Measurements from ENCODE around the gene OOSP4B. TPM values are rescaled to one million over a fixed set of nuclear protein-coding genes. Genes with fewer than 3 reads are reported as not detected.

The OOSP4B gene
- total RNA-seq (not detected), polyA plus RNA-seq (not detected)
- long read RNA-seq, donor 1 = 0 reads
- long read RNA-seq, donor 2 = 0 reads

- no peak for DNase-seq
- 79 to 96% (median 89%) methylated on average over 1 of the region's 1 CpG for WGBS, 5 donors
Observed at GRCh38 chr11:60016881-60017280, at the start of gene OOSP4B. TSS of gene OOSP4B (plus strand) at chr11:60017181.

DNA sequence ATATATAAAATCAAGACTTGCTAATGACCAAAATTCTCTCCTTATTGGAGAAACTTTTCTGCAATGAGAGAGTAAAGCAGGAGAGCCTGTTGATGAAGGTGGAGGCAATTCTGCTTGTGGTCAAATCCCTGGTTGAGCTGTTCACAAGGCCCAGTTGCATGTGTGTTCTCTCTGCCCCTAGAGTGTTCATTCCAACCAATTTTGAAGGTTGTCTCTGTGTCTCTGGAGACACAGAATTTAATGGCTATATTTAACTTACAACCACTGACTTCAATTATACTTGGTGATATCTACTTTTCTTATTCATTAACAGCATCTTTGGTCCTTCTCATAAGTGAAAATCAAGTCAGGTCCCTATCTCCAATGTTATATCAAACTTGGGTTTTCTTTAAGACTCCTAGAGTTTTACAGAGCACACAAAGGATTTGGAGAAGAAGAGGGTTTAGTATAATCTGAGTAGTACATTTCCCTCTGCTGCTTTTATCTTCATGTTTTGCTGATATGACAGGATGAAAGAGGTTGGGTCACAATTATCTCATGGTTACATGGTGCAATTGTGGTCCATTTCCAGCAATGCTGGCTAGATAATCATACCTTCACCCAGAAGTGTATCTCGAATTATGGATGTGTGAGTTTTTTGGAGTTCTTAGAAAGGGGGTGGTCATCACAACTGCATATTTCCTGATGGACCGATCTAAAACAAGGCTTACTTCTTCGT, 49.1 kb upstream of the OOSP4B start:
- no peaks in the 10 kb centered on the region for H3K4me1 ChIP-seq
- no peaks in the 10 kb centered on the region for H3K36me3 ChIP-seq
- no peak overlapping the region for H3K4me3 ChIP-seq
- DNase-seq = no peak
- intact Hi-C loops (cut with DNase I; ENCODE audit: low total_unique reads) = no loop called here
- TF ChIP-seq, protein P1, sequence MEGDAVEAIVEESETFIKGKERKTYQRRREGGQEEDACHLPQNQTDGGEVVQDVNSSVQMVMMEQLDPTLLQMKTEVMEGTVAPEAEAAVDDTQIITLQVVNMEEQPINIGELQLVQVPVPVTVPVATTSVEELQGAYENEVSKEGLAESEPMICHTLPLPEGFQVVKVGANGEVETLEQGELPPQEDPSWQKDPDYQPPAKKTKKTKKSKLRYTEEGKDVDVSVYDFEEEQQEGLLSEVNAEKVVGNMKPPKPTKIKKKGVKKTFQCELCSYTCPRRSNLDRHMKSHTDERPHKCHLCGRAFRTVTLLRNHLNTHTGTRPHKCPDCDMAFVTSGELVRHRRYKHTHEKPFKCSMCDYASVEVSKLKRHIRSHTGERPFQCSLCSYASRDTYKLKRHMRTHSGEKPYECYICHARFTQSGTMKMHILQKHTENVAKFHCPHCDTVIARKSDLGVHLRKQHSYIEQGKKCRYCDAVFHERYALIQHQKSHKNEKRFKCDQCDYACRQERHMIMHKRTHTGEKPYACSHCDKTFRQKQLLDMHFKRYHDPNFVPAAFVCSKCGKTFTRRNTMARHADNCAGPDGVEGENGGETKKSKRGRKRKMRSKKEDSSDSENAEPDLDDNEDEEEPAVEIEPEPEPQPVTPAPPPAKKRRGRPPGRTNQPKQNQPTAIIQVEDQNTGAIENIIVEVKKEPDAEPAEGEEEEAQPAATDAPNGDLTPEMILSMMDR (IDR thresholded peaks at IDR 0.05 in 8 of 11, conservative IDR thresholded peaks at IDR 0.05 in 3 of 11) = no peak
- TF ChIP-seq POLR2AphosphoS5 (IDR thresholded peaks at IDR 0.05) = no peak
- no peak for TF ChIP-seq POLR2A (IDR thresholded peaks at IDR 0.05)
- WGBS, 5 donors = 85 to 96% (median 90%) methylated on average over 3 of the region's 3 CpGs
- H3K9me3 ChIP-seq = no peaks in the 10 kb centered on the region
- no peaks in the 10 kb centered on the region for H3K27me3 ChIP-seq (replicated peaks in 1 of 7)
- H3K27ac ChIP-seq = no peak overlapping the region

More at GRCh38 chr11:60016881-60017280, at the start of gene OOSP4B:
- intact Hi-C loops (cut with DNase I; ENCODE audit: low total_unique reads) = no loop called here
- Histone ChIP-seq H3K4me3 (no peak within 1 kb of the TSS), H3K36me3 (no peaks in the 10 kb centered on the region), H3K27ac (no peak within 1 kb of the TSS), H3K27me3 (replicated peaks in 1 of 7) (peaks cover 0 to 4% (median 0%) of the 10 kb centered on the region in 7 donors), H3K4me1 (no peaks in the 10 kb centered on the region), H3K9me3 (peaks cover 0 to 5% (median 0%) of the 10 kb centered on the region in 8 donors)
- TF ChIP-seq POLR2AphosphoS5 (IDR thresholded peaks at IDR 0.05) = no peak
- TF ChIP-seq POLR2A (IDR thresholded peaks at IDR 0.05) = no peak
- TF ChIP-seq, protein P1 (IDR thresholded peaks at IDR 0.05 in 8 of 11, conservative IDR thresholded peaks at IDR 0.05 in 3 of 11) = no peak

DNA sequence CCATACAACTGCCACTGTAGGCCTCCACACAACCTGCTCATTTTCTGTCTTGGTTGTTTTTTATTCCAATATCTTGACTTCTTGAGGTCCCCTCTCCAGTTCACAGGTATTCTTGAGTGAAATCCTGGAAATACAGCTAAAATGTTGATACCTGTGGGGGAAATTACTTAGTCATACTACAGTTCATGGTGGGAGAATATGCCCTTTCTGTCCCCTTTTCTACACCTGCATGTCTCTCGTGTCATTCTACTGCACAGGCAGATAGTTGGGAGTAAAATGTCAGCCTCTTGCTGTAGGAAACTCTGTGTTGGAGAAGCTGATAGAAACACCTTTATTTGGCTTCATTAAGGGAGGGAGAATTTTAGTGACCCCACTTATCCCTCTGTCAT, 48.6 kb upstream of the OOSP4B start:
- Histone ChIP-seq H3K4me3 (no peak overlapping the region), H3K9me3 (no peaks in the 10 kb centered on the region), H3K27me3 (replicated peaks in 1 of 7) (no peaks in the 10 kb centered on the region), H3K27ac (no peak overlapping the region), H3K36me3 (no peaks in the 10 kb centered on the region), H3K4me1 (no peaks in the 10 kb centered on the region)
- no peak for DNase-seq
- intact Hi-C loops (cut with DNase I; ENCODE audit: low total_unique reads) = no loop called here
- WGBS, 5 donors = 70 to 95% (median 83%) methylated on average over 1 of the region's 1 CpG
- TF ChIP-seq POLR2AphosphoS5 (IDR thresholded peaks at IDR 0.05) (no peak), POLR2A (IDR thresholded peaks at IDR 0.05) (no peak)
- TF ChIP-seq, protein P1 (IDR thresholded peaks at IDR 0.05 in 8 of 11, conservative IDR thresholded peaks at IDR 0.05 in 3 of 11) = no peak

- no peak overlapping the region for H3K4me3 ChIP-seq
- no peak overlapping the region for H3K27ac ChIP-seq
- H3K27me3 ChIP-seq (replicated peaks in 1 of 7) = no peaks in the 10 kb centered on the region
- H3K4me1 ChIP-seq = no peaks in the 10 kb centered on the region
- TF ChIP-seq POLR2A (IDR thresholded peaks at IDR 0.05) (no peak), POLR2AphosphoS5 (IDR thresholded peaks at IDR 0.05) (no peak)
- WGBS, 5 donors = 74 to 87% (median 81%) methylated on average over 5 of the region's 5 CpGs
- no peaks in the 10 kb centered on the region for H3K36me3 ChIP-seq
- intact Hi-C loops (cut with DNase I; ENCODE audit: low total_unique reads) = no loop called here
- no peak for DNase-seq
- H3K9me3 ChIP-seq = no peaks in the 10 kb centered on the region
Observed at GRCh38 chr11:59973097-59973496, 43.9 kb upstream of the OOSP4B start.
